Mammary epithelial cell (primary cell): ENCODE results near the gene MUCL3.

Experiments
- EZH2 ChIP-seq: IDR thresholded peaks from 2 replicates; pipeline ENCODE4 v1.6.1; 2012; ENCODE audit warnings: low read length, inconsistent platforms, borderline replicate concordance
- TF ChIP-seq, protein P1 (sequence below), 2 donors: IDR thresholded peaks in 1 of 2; conservative IDR thresholded peaks in 1 of 2; 2 replicates each; pipeline ENCODE4 v1.5.1; 2011 to 2012; ENCODE audit warnings: inconsistent platforms in 2 of 2, low read length in 2 of 2, mild to moderate bottlenecking in 2 of 2, control low read depth in 1 of 2, low read depth in 1 of 2; ENCODE audit not compliant: insufficient read depth in 1 of 2; ENCODE audit errors: extremely low read depth in 1 of 2

DNA sequence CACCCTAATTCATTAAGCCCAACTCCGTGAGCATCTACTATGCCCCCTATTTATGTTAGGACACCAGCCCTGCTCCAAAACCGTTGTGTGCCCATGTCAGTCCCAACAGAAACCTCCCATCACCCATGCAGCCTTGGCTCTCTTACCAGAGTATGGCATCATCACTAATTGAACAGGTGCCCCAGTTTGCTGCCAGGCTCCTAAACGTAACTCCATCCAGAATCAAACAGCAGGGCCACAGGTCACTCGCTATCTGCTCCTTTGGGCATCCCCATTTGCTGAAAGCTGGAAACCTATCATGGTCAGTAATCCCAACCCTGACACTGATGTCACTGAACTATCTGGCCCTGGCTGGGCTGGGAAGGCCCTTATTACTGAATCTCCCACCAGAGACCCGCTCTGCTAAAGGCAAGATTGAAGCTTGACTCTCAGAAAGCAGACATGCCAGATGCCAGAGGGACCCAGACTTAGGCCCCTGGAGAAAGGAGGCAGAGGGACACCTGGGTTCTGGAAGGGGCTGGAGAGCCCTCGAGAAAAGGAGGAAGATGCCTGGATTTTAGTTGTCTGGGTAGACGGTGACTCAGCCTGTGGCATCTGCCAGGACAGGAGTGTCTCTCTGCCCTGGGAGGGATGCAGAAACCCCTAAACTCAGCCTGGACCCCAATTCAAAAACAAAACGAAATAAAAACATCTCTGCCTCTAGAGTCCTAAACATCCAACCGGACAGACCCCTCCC, 14.0 kb downstream of the MUCL3 start:
- TF ChIP-seq, protein P1, sequence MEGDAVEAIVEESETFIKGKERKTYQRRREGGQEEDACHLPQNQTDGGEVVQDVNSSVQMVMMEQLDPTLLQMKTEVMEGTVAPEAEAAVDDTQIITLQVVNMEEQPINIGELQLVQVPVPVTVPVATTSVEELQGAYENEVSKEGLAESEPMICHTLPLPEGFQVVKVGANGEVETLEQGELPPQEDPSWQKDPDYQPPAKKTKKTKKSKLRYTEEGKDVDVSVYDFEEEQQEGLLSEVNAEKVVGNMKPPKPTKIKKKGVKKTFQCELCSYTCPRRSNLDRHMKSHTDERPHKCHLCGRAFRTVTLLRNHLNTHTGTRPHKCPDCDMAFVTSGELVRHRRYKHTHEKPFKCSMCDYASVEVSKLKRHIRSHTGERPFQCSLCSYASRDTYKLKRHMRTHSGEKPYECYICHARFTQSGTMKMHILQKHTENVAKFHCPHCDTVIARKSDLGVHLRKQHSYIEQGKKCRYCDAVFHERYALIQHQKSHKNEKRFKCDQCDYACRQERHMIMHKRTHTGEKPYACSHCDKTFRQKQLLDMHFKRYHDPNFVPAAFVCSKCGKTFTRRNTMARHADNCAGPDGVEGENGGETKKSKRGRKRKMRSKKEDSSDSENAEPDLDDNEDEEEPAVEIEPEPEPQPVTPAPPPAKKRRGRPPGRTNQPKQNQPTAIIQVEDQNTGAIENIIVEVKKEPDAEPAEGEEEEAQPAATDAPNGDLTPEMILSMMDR (conservative IDR thresholded peaks at IDR 0.05 in 1 of 2, IDR thresholded peaks at IDR 0.05 in 1 of 2; ENCODE audit: extremely low read depth in 1 of 2, insufficient read depth in 1 of 2, low read depth in 1 of 2, low read length in 2 of 2): no peak
- TF ChIP-seq EZH2: no peak
